ENCODE measurements around the gene GIPC3. TPM values are rescaled to one million over a fixed set of nuclear protein-coding genes. Genes with fewer than 3 reads are reported as not detected.

GIPC3 gene
- total RNA-seq, 4 donors from 2014 or later = 0.18 to 0.76 (median 0.22) TPM

GRCh38 chr19:3639479-3639878, 54.2 kb downstream of the GIPC3 start:
- Histone ChIP-seq H3K4me1 (peaks cover 0 to 2% (median under 1%) of the 10 kb centered on the region in 3 donors), H3K27ac (no peak overlapping the region), H3K4me3 (no peak overlapping the region), H3K9me3 (no peaks in the 10 kb centered on the region), H3K36me3 (peaks cover 4 to 90% (median 7%) of the 10 kb centered on the region in 3 donors), H3K27me3 (no peaks in the 10 kb centered on the region)
- no peak for DNase-seq
- 97 to 98% methylated on average over 7 to 8 of the region's 13 CpGs for WGBS, 2 donors
- intact Hi-C loops (cut with DNase I) = no loop called here
- TF ChIP-seq POLR2A (IDR thresholded peaks at IDR 0.05) = no peak
- TF ChIP-seq CTCF (IDR thresholded peaks at IDR 0.05) = no peak

GRCh38 chr19:3641515-3642269, 56.4 kb downstream of the GIPC3 start:
- WGBS, 2 donors = 90 to 95% methylated on average over 6 to 15 of the region's 28 CpGs
- DNase-seq = no peak
- peaks cover 4 to 99% (median 7%) of the 10 kb centered on the region in 3 donors for H3K36me3 ChIP-seq

GRCh38 chr19:3642296-3642695, 57.0 kb downstream of the GIPC3 start:
- no peaks in the 10 kb centered on the region for H3K27me3 ChIP-seq
- DNase-seq = no peak
- intact Hi-C loops (cut with DNase I) = no loop called here
- H3K27ac ChIP-seq = no peak overlapping the region
- peaks cover 4 to 99% (median 7%) of the 10 kb centered on the region in 3 donors for H3K36me3 ChIP-seq
- WGBS, 2 donors = 80 to 86% methylated on average over 9 to 17 of the region's 17 CpGs
- H3K4me3 ChIP-seq = no peak overlapping the region
- peaks cover 0 to 9% (median 4%) of the 10 kb centered on the region in 3 donors for H3K4me1 ChIP-seq
- H3K9me3 ChIP-seq = no peaks in the 10 kb centered on the region
- TF ChIP-seq POLR2A (IDR thresholded peaks at IDR 0.05) (no peak), CTCF (IDR thresholded peaks at IDR 0.05) (no peak)

More at GRCh38 chr19:3641515-3642269, 56.4 kb downstream of the GIPC3 start:
- Histone ChIP-seq H3K4me3 (no peak overlapping the region), H3K27ac (no peak overlapping the region), H3K9me3 (no peaks in the 10 kb centered on the region), H3K4me1 (peaks cover 0 to 9% (median 4%) of the 10 kb centered on the region in 3 donors), H3K27me3 (no peaks in the 10 kb centered on the region)
- intact Hi-C loops (cut with DNase I) = no loop called here
- no peak for TF ChIP-seq POLR2A (IDR thresholded peaks at IDR 0.05)
- TF ChIP-seq CTCF (IDR thresholded peaks at IDR 0.05) = no peak

Small RNA genes within 50 kb of the gene (small RNA-seq; reads per million reads assigned to genes)
- 0 reads per million in 4 donors for gene AC005786.1

Other genes with a start within 250 kb of the GIPC3 start
- gene NFIC, start 218.9 kb upstream of the GIPC3 start, total RNA-seq = 10 to 100 TPM; 40.8 to 80.9 (median 61.0) TPM
- not detected for gene SMIM24, start 105.0 kb upstream of the GIPC3 start, total RNA-seq
- not detected for gene SMIM44, start 102.0 kb upstream of the GIPC3 start, total RNA-seq
- gene DOHH, start 84.8 kb upstream of the GIPC3 start, total RNA-seq = 10 to 100 TPM; 21.0 to 29.5 (median 26.4) TPM
- 10 to 100 TPM; 26.5 to 46.8 (median 27.2) TPM for gene FZR1, start 79.2 kb upstream of the GIPC3 start, total RNA-seq
- gene TEKTIP1, start 46.3 kb upstream of the GIPC3 start, total RNA-seq = under 1 TPM in 1 of 4 donors, not detected in 3; 0.95 TPM
- gene MFSD12, start 27.9 kb upstream of the GIPC3 start, total RNA-seq = 10 to 100 TPM; 22.5 to 50.4 (median 37.3) TPM
- 10 to 100 TPM; 56.1 to 77.6 (median 76.9) TPM for gene HMG20B, start 12.5 kb upstream of the GIPC3 start, total RNA-seq
- 1 to 10 TPM in 1 of 4 donors, under 1 TPM in 3; 0.23 to 1.3 (median 0.45) TPM for gene TBXA2R, start 21.4 kb downstream of the GIPC3 start, total RNA-seq
- gene CACTIN, start 41.3 kb downstream of the GIPC3 start, total RNA-seq = 10 to 100 TPM; 15.9 to 26.7 (median 21.3) TPM
- 10 to 100 TPM; 12.0 to 25.3 (median 15.2) TPM for gene PIP5K1C, start 115.0 kb downstream of the GIPC3 start, total RNA-seq
- 10 to 100 TPM; 23.7 to 71.1 (median 28.0) TPM for gene TJP3, start 122.9 kb downstream of the GIPC3 start, total RNA-seq
- 10 to 100 TPM; 12.9 to 26.5 (median 22.7) TPM for gene APBA3, start 176.2 kb downstream of the GIPC3 start, total RNA-seq
- 10 to 100 TPM; 50.2 to 79.9 (median 60.9) TPM for gene MRPL54, start 177.2 kb downstream of the GIPC3 start, total RNA-seq
- gene RAX2, start 186.8 kb downstream of the GIPC3 start, total RNA-seq = not detected
- gene MATK, start 200.9 kb downstream of the GIPC3 start, total RNA-seq = 1 to 10 TPM in 3 of 4 donors, not detected in 1; 1.1 to 4.4 (median 2.1) TPM